Osteoblast (primary cell): ENCODE data around the gene DSCAML1. TPM values are rescaled to one million over a fixed set of nuclear protein-coding genes. Genes with fewer than 3 reads are reported as not detected.

Experiments
- DNase-seq: peaks from one replicate; pipeline ENCODE4 v3.0.0; 2011; ENCODE audit warnings: low spot score, mixed read lengths; ENCODE audit not compliant: insufficient read length; ENCODE audit errors: missing footprints
- H2AFZ ChIP-seq: 2 replicates; pipeline ENCODE4 v1.6.0; 2011; ENCODE audit warnings: mild to moderate bottlenecking, low read length
- H3K27ac ChIP-seq: 2 replicates; pipeline ENCODE4 v1.5.1; 2011; ENCODE audit warnings: mild to moderate bottlenecking, low read depth, low read length, moderate library complexity
- H3K27me3 ChIP-seq: 2 replicates; pipeline ENCODE4 v1.6.0; 2012; ENCODE audit warnings: mild to moderate bottlenecking, control low read depth, inconsistent platforms, low read length, moderate library complexity; ENCODE audit not compliant: insufficient read depth
- H3K36me3 ChIP-seq: 2 replicates; pipeline ENCODE4 v1.5.1; 2011; ENCODE audit warnings: mild to moderate bottlenecking, low read length, control low read depth, moderate library complexity; ENCODE audit not compliant: insufficient read depth
- H3K4me1 ChIP-seq: 2 replicates; pipeline ENCODE4 v1.5.1; 2011; ENCODE audit warnings: mild to moderate bottlenecking, low read length, control low read depth, moderate library complexity; ENCODE audit not compliant: insufficient read depth
- H3K4me2 ChIP-seq: 2 replicates; pipeline ENCODE4 v1.6.0; 2011; ENCODE audit warnings: mild to moderate bottlenecking, low read length; ENCODE audit not compliant: insufficient read depth
- H3K4me3 ChIP-seq: fragments of 200-600 bp; sonication (generic); 3 replicates; pipeline ENCODE4 v1.5.1; 2012; ENCODE audit warnings: mild to moderate bottlenecking, low read length, inconsistent platforms; ENCODE audit not compliant: insufficient read depth
- H3K79me2 ChIP-seq: 2 replicates; pipeline ENCODE4 v1.6.0; 2012; ENCODE audit warnings: mild to moderate bottlenecking, low read length, control low read depth, inconsistent platforms; ENCODE audit not compliant: insufficient read depth
- H3K9me3 ChIP-seq: 2 replicates; pipeline ENCODE4 v1.5.1; 2011; ENCODE audit warnings: low read depth, low read length, control low read depth
- H4K20me1 ChIP-seq: 2 replicates; pipeline ENCODE4 v1.6.0; 2012; ENCODE audit warnings: mild to moderate bottlenecking, low read length, control low read depth; ENCODE audit not compliant: insufficient read depth
- total RNA-seq: library from RNA; depleted of rRNA; stranded (reverse); fragments of >200 nt; gene quantifications from 2 replicates; pipeline ENCODE4 v1.2.3, GENCODE V29; 2012
- TF ChIP-seq, protein P1 (sequence below): IDR thresholded peaks from 2 replicates; pipeline ENCODE4 v1.5.1; 2011; ENCODE audit warnings: mild to moderate bottlenecking, low read depth, low read length, moderate library complexity; ENCODE audit errors: extremely low read depth

Gene DSCAML1
- total RNA-seq, 1 donor = not detected

DNA sequence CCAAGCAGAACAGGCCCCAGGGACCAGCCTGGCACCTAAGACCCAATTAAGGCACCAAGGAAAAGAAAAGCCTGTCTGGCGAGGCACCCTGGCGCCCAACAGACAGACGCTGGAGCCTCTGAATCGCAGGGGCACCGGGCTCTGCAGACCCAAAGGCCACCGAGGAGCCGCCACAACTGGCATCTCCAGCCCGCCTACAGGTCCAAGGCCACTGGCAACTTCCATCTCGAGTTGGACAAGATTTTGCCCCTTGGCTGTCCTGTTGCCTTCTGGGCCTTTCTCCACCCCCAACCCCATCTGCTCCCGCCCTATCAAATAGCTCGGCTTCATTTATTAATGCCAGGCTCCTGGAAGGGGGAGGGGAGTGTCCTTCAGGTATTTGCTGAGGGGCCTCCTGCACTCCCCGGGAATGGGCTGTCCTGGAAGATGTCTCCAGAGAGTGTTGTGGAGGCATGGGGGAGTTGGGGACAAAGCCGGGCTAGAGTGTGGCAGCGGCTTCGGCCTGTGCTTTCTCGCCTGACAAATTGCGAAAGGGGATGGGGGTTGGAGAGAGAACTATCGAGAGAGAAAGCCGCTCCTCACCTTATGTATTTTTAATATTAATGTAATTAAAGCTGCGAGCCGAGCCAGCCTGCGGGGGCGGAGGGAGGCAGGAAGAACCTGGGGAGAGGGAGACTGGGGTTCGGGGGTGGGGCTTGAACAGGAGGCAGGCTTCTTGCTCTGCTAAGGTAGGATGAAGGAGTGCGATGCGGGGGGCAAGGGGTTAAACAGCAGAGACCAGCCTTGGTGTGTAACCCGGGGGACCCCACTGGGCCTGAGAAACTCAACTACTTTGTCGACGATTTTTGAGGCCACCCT is 2.0 kb downstream of the DSCAML1 start:
- no peak for DNase-seq
- Histone ChIP-seq H3K4me1 (no peaks in the 10 kb centered on the region), H3K79me2 (no peaks in the 10 kb centered on the region), H4K20me1 (no peaks in the 10 kb centered on the region), H3K4me2 (no peak overlapping the region), H3K4me3 (no peak overlapping the region), H3K36me3 (no peaks in the 10 kb centered on the region), H3K27me3 (peaks cover 55% of the 10 kb centered on the region), H3K27ac (no peak overlapping the region), H3K9me3 (no peaks in the 10 kb centered on the region), H2AFZ (no peak overlapping the region)
- TF ChIP-seq, protein P1, sequence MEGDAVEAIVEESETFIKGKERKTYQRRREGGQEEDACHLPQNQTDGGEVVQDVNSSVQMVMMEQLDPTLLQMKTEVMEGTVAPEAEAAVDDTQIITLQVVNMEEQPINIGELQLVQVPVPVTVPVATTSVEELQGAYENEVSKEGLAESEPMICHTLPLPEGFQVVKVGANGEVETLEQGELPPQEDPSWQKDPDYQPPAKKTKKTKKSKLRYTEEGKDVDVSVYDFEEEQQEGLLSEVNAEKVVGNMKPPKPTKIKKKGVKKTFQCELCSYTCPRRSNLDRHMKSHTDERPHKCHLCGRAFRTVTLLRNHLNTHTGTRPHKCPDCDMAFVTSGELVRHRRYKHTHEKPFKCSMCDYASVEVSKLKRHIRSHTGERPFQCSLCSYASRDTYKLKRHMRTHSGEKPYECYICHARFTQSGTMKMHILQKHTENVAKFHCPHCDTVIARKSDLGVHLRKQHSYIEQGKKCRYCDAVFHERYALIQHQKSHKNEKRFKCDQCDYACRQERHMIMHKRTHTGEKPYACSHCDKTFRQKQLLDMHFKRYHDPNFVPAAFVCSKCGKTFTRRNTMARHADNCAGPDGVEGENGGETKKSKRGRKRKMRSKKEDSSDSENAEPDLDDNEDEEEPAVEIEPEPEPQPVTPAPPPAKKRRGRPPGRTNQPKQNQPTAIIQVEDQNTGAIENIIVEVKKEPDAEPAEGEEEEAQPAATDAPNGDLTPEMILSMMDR = no peak

DNA sequence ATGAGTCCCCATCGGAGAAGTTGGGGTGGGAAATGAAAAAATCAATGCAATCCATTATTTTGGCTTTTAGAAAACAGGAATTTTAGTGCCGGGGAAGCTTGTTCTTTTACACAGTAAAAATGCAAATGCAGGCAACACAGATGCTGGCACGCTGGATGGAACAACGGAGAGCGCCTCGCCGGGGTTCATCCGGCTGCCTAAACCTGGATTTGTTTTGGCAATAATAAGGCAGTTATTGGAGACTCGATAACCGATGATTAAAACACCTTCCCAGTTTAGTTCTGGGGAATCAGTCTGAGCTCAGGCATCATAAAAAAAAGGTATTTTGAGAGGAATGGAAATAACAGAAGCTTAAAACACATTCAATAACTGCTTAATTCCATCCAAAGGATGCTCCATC is 2.9 kb downstream of the DSCAML1 start:
- H3K4me2 ChIP-seq = no peak overlapping the region
- H3K27me3 ChIP-seq = peaks cover 47% of the 10 kb centered on the region

DNA sequence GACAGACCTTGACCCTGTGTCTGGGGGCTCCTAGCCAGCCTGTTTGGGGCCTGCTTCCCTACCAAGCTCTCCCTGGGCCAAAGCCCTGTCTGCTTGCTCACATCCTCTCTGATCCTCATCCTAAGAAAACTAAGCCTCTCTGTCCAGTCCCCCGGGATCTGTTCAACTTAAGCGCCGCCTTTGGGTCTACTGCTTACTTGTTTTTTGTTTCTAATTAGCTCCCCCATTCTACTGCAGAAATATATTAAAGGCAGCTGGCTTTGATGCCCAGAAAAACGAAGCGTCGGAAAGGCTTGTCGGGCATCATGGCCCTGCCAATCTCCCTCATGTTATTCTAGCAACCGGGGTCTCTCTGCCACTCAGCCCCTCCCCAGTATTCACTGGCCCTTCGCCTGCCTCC is 3.4 kb downstream of the DSCAML1 start:
- Histone ChIP-seq H3K9me3 (no peaks in the 10 kb centered on the region), H3K79me2 (no peaks in the 10 kb centered on the region), H3K4me3 (no peak overlapping the region), H3K4me2 (no peak overlapping the region), H3K27me3 (peaks cover 42% of the 10 kb centered on the region), H3K36me3 (no peaks in the 10 kb centered on the region), H3K27ac (no peak overlapping the region), H2AFZ (no peak overlapping the region), H4K20me1 (no peaks in the 10 kb centered on the region), H3K4me1 (no peaks in the 10 kb centered on the region)
- DNase-seq = no peak
- TF ChIP-seq, protein P1 = no peak

More for the DNA sequence above, 2.9 kb downstream of the DSCAML1 start:
- no peak for DNase-seq
- H3K36me3 ChIP-seq = no peaks in the 10 kb centered on the region
- no peak overlapping the region for H2AFZ ChIP-seq
- TF ChIP-seq, protein P1 = no peak
- H3K9me3 ChIP-seq = no peaks in the 10 kb centered on the region
- no peaks in the 10 kb centered on the region for H3K4me1 ChIP-seq
- no peak overlapping the region for H3K4me3 ChIP-seq
- H4K20me1 ChIP-seq = no peaks in the 10 kb centered on the region
- no peaks in the 10 kb centered on the region for H3K79me2 ChIP-seq
- no peak overlapping the region for H3K27ac ChIP-seq

DNA sequence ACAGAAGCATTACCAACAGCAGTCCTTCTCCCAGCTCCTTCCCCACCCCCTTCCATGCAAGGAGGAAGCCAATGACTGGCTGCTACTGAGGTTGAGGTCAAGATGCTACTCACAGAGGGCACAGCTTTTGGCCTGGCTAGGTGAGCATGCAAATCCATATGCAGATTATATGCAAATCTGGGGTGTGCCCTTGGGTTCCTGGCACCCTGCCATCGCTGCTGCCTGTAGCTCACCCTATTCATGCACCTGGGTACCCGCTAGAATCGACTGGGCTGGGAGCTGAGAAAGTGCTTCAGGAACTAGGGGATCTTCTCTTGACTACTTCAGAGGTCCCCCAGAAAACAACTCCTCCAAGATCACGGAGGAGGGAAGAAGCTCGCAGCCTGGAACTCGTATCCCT is 4.0 kb downstream of the DSCAML1 start:
- H3K36me3 ChIP-seq = no peaks in the 10 kb centered on the region
- H3K27me3 ChIP-seq = peaks cover 37% of the 10 kb centered on the region
- no peak overlapping the region for H3K4me3 ChIP-seq
- no peak overlapping the region for H3K27ac ChIP-seq
- no peaks in the 10 kb centered on the region for H3K4me1 ChIP-seq
- no peak for DNase-seq
- TF ChIP-seq, protein P1 = no peak
- no peaks in the 10 kb centered on the region for H3K9me3 ChIP-seq
- H3K79me2 ChIP-seq = no peaks in the 10 kb centered on the region
- H2AFZ ChIP-seq = no peak overlapping the region
- no peak overlapping the region for H3K4me2 ChIP-seq
- H4K20me1 ChIP-seq = no peaks in the 10 kb centered on the region
